Cortex of kidney (tissue), 1 donor: ENCODE data around the gene SBF1.
"Not testable (repeated sequence)": the region's sequence is repeated elsewhere in the genome, so short reads cannot be mapped to it uniquely, and the experiment has no call there.

ENCODE experiments used
- DNase-seq: peaks from one replicate; lab custom pipeline; 2025; lab: John Stamatoyannopoulos, UW

SBF1 gene

GRCh38 chr22:50399751-50400331 is 75.0 kb downstream of the SBF1 start:
- no peak for DNase-seq

- no peak for DNase-seq
These were observed 75.8 kb downstream of the SBF1 start for GRCh38 chr22:50398831-50399648.

- DNase-seq: not testable (repeated sequence)
These were observed 77.3 kb downstream of the SBF1 start for GRCh38 chr22:50397371-50398060.

- no peak for DNase-seq
These were observed 78.0 kb downstream of the SBF1 start for GRCh38 chr22:50396751-50397370.
